Measurements from ENCODE around the gene WASHC4. TPM values are rescaled to one million over a fixed set of nuclear protein-coding genes. Genes with fewer than 3 reads are reported as not detected.
"Not testable (repeated sequence)": the region's sequence is repeated elsewhere in the genome, so short reads cannot be mapped to it uniquely, and the experiment has no call there.

Gene WASHC4
- total RNA-seq, 2 experiments from 2014 or later = 28.7 to 29.2 TPM

GRCh38 chr12:105091476-105092206, 15.9 kb upstream of the WASHC4 start:
- CTCF ChIA-PET = no interaction called here

GRCh38 chr12:105092336-105092735, 15.2 kb upstream of the WASHC4 start:
- no peak overlapping the region for H3K4me3 Mint-ChIP-seq
- H3K27ac Mint-ChIP-seq = no peak overlapping the region
- H3K9me3 Mint-ChIP-seq = peaks cover 10% of the 10 kb centered on the region
- ATAC-seq (no peak), DNase-seq (no peak)
- TF ChIP-seq CTCF (IDR thresholded peaks at IDR 0.05) = no peak
- H3K27me3 Mint-ChIP-seq = peaks cover 3% of the 10 kb centered on the region
- ChIA-PET CTCF (no interaction called here), POLR2A (no interaction called here)
- no peaks in the 10 kb centered on the region for H3K36me3 Mint-ChIP-seq (ENCODE audit: low read depth)
- intact Hi-C loops (cut with micrococcal nuclease) = no loop called here
- no peaks in the 10 kb centered on the region for H3K4me1 Mint-ChIP-seq (ENCODE audit: low read depth)

More at GRCh38 chr12:105091476-105092206, 15.9 kb upstream of the WASHC4 start:
- no peak overlapping the region for H3K27ac Mint-ChIP-seq
- H3K9me3 Mint-ChIP-seq = peaks cover 10% of the 10 kb centered on the region
- H3K4me3 Mint-ChIP-seq = no peak overlapping the region
- H3K4me1 Mint-ChIP-seq (ENCODE audit: low read depth) = no peaks in the 10 kb centered on the region
- H3K27me3 Mint-ChIP-seq = peaks cover 3% of the 10 kb centered on the region
- DNase-seq (no peak), ATAC-seq (no peak)
- POLR2A ChIA-PET = no interaction called here
- intact Hi-C loops (cut with micrococcal nuclease) = no loop called here
- no peak for TF ChIP-seq CTCF (IDR thresholded peaks at IDR 0.05)
- H3K36me3 Mint-ChIP-seq (ENCODE audit: low read depth) = no peaks in the 10 kb centered on the region

GRCh38 chr12:105095338-105095737, 12.2 kb upstream of the WASHC4 start:
- H3K36me3 Mint-ChIP-seq (ENCODE audit: low read depth); POLR2A ChIA-PET; CTCF ChIA-PET; H3K27ac Mint-ChIP-seq; DNase-seq; H3K27me3 Mint-ChIP-seq; H3K9me3 Mint-ChIP-seq; H3K4me3 Mint-ChIP-seq; ATAC-seq; H3K4me1 Mint-ChIP-seq (ENCODE audit: low read depth); intact Hi-C loops (cut with micrococcal nuclease): not testable (repeated sequence)

DNA sequence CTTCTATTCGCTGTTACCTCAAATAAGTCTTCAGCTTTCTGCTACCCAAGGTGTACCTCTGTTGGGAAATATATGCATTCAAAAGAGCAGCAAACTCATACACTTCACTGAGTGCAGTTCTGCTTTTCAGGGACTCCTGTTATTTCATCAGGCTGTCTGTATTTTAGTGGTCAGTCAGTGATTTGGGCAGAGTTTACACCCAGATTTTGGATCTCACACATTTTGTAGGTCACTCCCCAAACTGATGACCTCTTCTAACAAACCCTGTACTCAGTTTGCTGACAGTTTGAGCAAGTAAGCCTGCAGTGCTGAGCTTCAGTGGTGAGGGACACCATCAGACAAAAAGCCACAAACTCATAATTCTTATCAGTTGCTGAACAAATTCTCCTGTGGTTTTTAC, 8.2 kb upstream of the WASHC4 start:
- Mint-ChIP-seq H3K4me3 (no peak overlapping the region), H3K27ac (no peak overlapping the region), H3K36me3 (ENCODE audit: low read depth) (no peaks in the 10 kb centered on the region), H3K9me3 (peaks cover 10% of the 10 kb centered on the region), H3K27me3 (peaks cover 8% of the 10 kb centered on the region), H3K4me1 (ENCODE audit: low read depth) (no peaks in the 10 kb centered on the region)
- CTCF ChIA-PET = no interaction called here
- intact Hi-C loops (cut with micrococcal nuclease) = no loop called here
- POLR2A ChIA-PET = interaction anchor here (1.2 kb wide), 1 partner anchor 96 kb away, joined by 3 read pairs; no protein-coding TSS in a partner anchor
- no peak for TF ChIP-seq CTCF (IDR thresholded peaks at IDR 0.05)
- DNase-seq = no peak
- ATAC-seq = no peak

DNA sequence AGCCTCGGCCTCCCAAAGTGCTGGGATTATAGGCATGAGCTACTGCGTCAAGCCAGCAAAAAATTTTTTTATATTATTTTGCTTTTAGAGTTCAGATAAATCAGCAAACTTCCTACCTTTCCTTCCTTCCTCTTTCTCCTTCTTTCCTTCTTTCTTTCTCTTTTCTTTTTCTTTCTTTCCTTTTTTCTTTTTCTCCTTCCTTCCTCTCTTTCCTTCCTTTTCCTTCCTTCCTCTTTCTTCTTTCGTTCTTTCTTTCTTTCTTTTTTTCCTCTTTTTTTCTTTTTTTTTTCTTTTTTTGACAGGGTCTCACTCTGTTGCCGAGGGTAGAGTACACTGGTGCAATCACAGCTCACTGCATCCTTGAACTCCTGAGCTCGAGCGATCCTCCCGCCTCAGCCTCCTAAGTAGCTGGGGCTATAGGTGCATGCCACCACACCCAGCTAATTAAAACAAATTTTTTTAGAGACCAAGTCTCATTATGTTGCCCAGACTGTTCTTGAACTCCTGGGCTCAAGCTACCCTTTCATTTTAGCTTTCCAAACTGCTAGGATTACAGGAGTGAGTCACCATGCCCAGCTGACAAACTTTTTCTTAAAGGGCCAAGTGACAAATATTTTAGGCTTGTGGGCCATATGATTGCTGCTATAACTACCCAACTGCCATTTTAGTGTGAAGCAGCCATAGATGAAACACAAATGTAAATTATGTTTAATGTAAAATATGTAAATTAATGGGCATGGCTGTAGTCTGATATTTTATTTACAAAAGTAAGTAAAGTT, 7.1 kb upstream of the WASHC4 start:
- Mint-ChIP-seq H3K9me3 (peaks cover 7% of the 10 kb centered on the region), H3K4me1 (ENCODE audit: low read depth) (no peaks in the 10 kb centered on the region), H3K27ac (no peak overlapping the region), H3K36me3 (ENCODE audit: low read depth) (no peaks in the 10 kb centered on the region), H3K27me3 (peaks cover 14% of the 10 kb centered on the region), H3K4me3 (no peak overlapping the region)
- intact Hi-C loops (cut with micrococcal nuclease) = no loop called here
- DNase-seq = no peak
- CTCF ChIA-PET = no interaction called here
- no peak for ATAC-seq
- no peak for TF ChIP-seq CTCF (IDR thresholded peaks at IDR 0.05)
- POLR2A ChIA-PET = no interaction called here
